OCI-LY1 (cell line): ENCODE measurements around the gene FOXF2.

ENCODE experiments used
- H2AFZ ChIP-seq: fragments of 200-600 bp; sonication (generic), shearing (Covaris generic); 2 replicates; pipeline ENCODE4 v1.6.0; 2014; ENCODE audit warnings: antibody characterized with exemption, mild to moderate bottlenecking, low read length
- H3F3A ChIP-seq: fragments of 200-600 bp; sonication (generic), shearing (Covaris generic); 2 replicates; pipeline ENCODE4 v1.6.0; 2014; ENCODE audit warnings: mild to moderate bottlenecking, antibody characterized with exemption, low read length, moderate library complexity; ENCODE audit not compliant: insufficient read depth
- H3K27ac ChIP-seq: fragments of 200-600 bp; sonication (generic); 2 replicates; pipeline ENCODE4 v1.5.1; 2014; ENCODE audit warnings: low read length, mixed run types, mild to moderate bottlenecking, low read depth; ENCODE audit not compliant: poor library complexity, severe bottlenecking
- H3K27me3 ChIP-seq: fragments of 200-600 bp; sonication (generic); 2 replicates; pipeline ENCODE4 v1.6.0; 2014; ENCODE audit warnings: antibody characterized with exemption, mild to moderate bottlenecking, low read length, moderate library complexity; ENCODE audit not compliant: insufficient read depth
- H3K36me3 ChIP-seq: fragments of 200-600 bp; sonication (generic); 2 replicates; pipeline ENCODE4 v1.6.1; 2014; ENCODE audit warnings: mild to moderate bottlenecking, antibody characterized with exemption, low read length, moderate library complexity, mixed read lengths; ENCODE audit not compliant: insufficient read depth
- H3K4me1 ChIP-seq: fragments of 200-600 bp; sonication (generic); 2 replicates; pipeline ENCODE4 v1.5.1; 2014; ENCODE audit warnings: mild to moderate bottlenecking, low read length, moderate library complexity; ENCODE audit not compliant: insufficient read depth, severe bottlenecking
- H3K4me2 ChIP-seq: fragments of 200-600 bp; sonication (generic), shearing (Covaris generic); 2 replicates; pipeline ENCODE4 v1.6.1; 2014; ENCODE audit warnings: low read length
- H3K4me3 ChIP-seq: fragments of 200-600 bp; sonication (generic); 2 replicates; pipeline ENCODE4 v1.5.1; 2014; ENCODE audit warnings: low read length, low read depth, mild to moderate bottlenecking, mixed read lengths; ENCODE audit not compliant: poor library complexity, severe bottlenecking
- H3K79me2 ChIP-seq: fragments of 200-600 bp; shearing (Covaris generic); 2 replicates; pipeline ENCODE4 v1.6.1; 2016; ENCODE audit warnings: mixed run types, low read length, mixed read lengths; ENCODE audit not compliant: insufficient read depth
- H3K9ac ChIP-seq: fragments of 200-600 bp; sonication (generic), shearing (Covaris generic); 2 replicates; pipeline ENCODE4 v1.6.1; 2014; ENCODE audit warnings: mild to moderate bottlenecking, low read length, mixed read lengths
- H3K9me2 ChIP-seq: fragments of 200-600 bp; sonication (generic), shearing (Covaris generic); 2 replicates; pipeline ENCODE4 v1.6.1; 2014; ENCODE audit warnings: low read depth, mild to moderate bottlenecking, low read length, mixed read lengths
- H3K9me3 ChIP-seq: fragments of 200-600 bp; shearing (Covaris generic); 2 replicates; pipeline ENCODE4 v1.6.1; 2014; ENCODE audit warnings: low read length, mixed read lengths
- H4K20me1 ChIP-seq: fragments of 200-600 bp; sonication (generic), shearing (Covaris generic); 2 replicates; pipeline ENCODE4 v1.6.0; 2016; ENCODE audit warnings: mild to moderate bottlenecking, low read length; ENCODE audit not compliant: insufficient read depth
- CTCF ChIP-seq: fragments of 200-600 bp; sonication (generic), shearing (Covaris generic); IDR thresholded peaks from 2 replicates; pipeline ENCODE4 v1.5.1; 2017; ENCODE audit warnings: mild to moderate bottlenecking, antibody characterized with exemption, low read length, moderate library complexity, mixed read lengths
- EZH2 ChIP-seq: fragments of 200-600 bp; sonication (generic), shearing (Covaris generic); IDR thresholded peaks from 2 replicates; pipeline ENCODE4 v1.8.0; 2017; ENCODE audit warnings: borderline replicate concordance, mixed run types, mild to moderate bottlenecking, antibody characterized with exemption, low read length, moderate library complexity, mixed read lengths

The FOXF2 gene

GRCh38 chr6:1400126-1400850, 10.9 kb downstream of the FOXF2 start:
- no peak overlapping the region for H3K4me3 ChIP-seq
- H4K20me1 ChIP-seq: no peaks in the 10 kb centered on the region
- no peak for TF ChIP-seq EZH2
- TF ChIP-seq CTCF: no peak
- H3K9me2 ChIP-seq: no peaks in the 10 kb centered on the region
- no peaks in the 10 kb centered on the region for H3K36me3 ChIP-seq
- no peak overlapping the region for H3K4me2 ChIP-seq
- H3K79me2 ChIP-seq: no peaks in the 10 kb centered on the region
- H3K9me3 ChIP-seq: no peaks in the 10 kb centered on the region
- H3F3A ChIP-seq: no peaks in the 10 kb centered on the region
- H3K27ac ChIP-seq: no peak overlapping the region
- H3K27me3 ChIP-seq: peaks cover 5% of the 10 kb centered on the region; the same call in 1 of the 2 replicates
- no peak overlapping the region for H2AFZ ChIP-seq
- no peak overlapping the region for H3K9ac ChIP-seq
- H3K4me1 ChIP-seq: no peaks in the 10 kb centered on the region

GRCh38 chr6:1402369-1402768, 13.0 kb downstream of the FOXF2 start:
- TF ChIP-seq EZH2 (no peak), CTCF (no peak)
- Histone ChIP-seq H4K20me1 (no peaks in the 10 kb centered on the region), H3K79me2 (no peaks in the 10 kb centered on the region), H3K36me3 (no peaks in the 10 kb centered on the region), H3K4me2 (no peak overlapping the region), H3K4me1 (no peaks in the 10 kb centered on the region), H3K9ac (no peak overlapping the region), H2AFZ (no peak overlapping the region), H3K9me3 (no peaks in the 10 kb centered on the region), H3K27me3 (no peaks in the 10 kb centered on the region), H3K9me2 (no peaks in the 10 kb centered on the region), H3F3A (no peaks in the 10 kb centered on the region), H3K27ac (no peak overlapping the region), H3K4me3 (no peak overlapping the region)

GRCh38 chr6:1402868-1403267, 13.5 kb downstream of the FOXF2 start:
- Histone ChIP-seq H4K20me1 (no peaks in the 10 kb centered on the region), H3K9me2 (no peaks in the 10 kb centered on the region), H3K9ac (no peak overlapping the region), H3K27ac (no peak overlapping the region), H3K36me3 (no peaks in the 10 kb centered on the region), H3F3A (no peaks in the 10 kb centered on the region), H2AFZ (no peak overlapping the region), H3K79me2 (no peaks in the 10 kb centered on the region), H3K27me3 (no peaks in the 10 kb centered on the region), H3K4me2 (no peak overlapping the region), H3K4me1 (no peaks in the 10 kb centered on the region), H3K4me3 (no peak overlapping the region), H3K9me3 (no peaks in the 10 kb centered on the region)
- no peak for TF ChIP-seq EZH2
- TF ChIP-seq CTCF: no peak
